Heart left ventricle (tissue), 13 donors: Measurements from ENCODE around the gene OPRL1.

ENCODE experiments used
- CTCF ChIP-seq, 12 donors: fragments of 200-600 bp; sonication (generic) in 4 of 12; IDR thresholded peaks; one replicate each; pipeline versions ENCODE4 v1.5.0 to v1.8.0; 2018 to 2022; ENCODE audit warnings: antibody characterized with exemption in 12 of 12, mild to moderate bottlenecking in 5 of 12
- POLR2A ChIP-seq, 2 donors: fragments of 450-650 bp; IDR thresholded peaks; one replicate each; pipeline ENCODE4 v1.6.1; 2017; ENCODE audit warnings: antibody characterized with exemption in 2 of 2, mild to moderate bottlenecking in 2 of 2, moderate library complexity in 2 of 2
- donor health status: ischemic (EF 13 %, LVEDD 7.1; RV severe dilation, severe dysfunction).
- donor health status: DM: no; HTN: yes; CAD: no.
- donor health status: DM: no; HTN: no; CAD: no.
- donor health status: ischemic (EF 25% LVEDD 6.9; RV normal size, moderate dysfunction).
- donor health status: ischemic (EF 25% LVEDD 5.7; RV mildly dilated, moderate dysfunction).
- donor health status: ischemic (EF 35%, LVEDD 5.7; RV mildly dilated, moderate dysfunction).
- donor health status: nonischemic (EF 11% LVEDD 7.7; RV severe dilation, severe dysfunction).
- donor health status: DM: yes; HTN: yes; CAD: no.
- donor health status: PGD.
- donor health status: ischemic (EF 29% LVEDD 5.4; RV normal size, mild dysfunction).
- donor health status: nonischemic (EF 23%, LVEDD 6.1; RV moderate dilation, normal function).

DNA sequence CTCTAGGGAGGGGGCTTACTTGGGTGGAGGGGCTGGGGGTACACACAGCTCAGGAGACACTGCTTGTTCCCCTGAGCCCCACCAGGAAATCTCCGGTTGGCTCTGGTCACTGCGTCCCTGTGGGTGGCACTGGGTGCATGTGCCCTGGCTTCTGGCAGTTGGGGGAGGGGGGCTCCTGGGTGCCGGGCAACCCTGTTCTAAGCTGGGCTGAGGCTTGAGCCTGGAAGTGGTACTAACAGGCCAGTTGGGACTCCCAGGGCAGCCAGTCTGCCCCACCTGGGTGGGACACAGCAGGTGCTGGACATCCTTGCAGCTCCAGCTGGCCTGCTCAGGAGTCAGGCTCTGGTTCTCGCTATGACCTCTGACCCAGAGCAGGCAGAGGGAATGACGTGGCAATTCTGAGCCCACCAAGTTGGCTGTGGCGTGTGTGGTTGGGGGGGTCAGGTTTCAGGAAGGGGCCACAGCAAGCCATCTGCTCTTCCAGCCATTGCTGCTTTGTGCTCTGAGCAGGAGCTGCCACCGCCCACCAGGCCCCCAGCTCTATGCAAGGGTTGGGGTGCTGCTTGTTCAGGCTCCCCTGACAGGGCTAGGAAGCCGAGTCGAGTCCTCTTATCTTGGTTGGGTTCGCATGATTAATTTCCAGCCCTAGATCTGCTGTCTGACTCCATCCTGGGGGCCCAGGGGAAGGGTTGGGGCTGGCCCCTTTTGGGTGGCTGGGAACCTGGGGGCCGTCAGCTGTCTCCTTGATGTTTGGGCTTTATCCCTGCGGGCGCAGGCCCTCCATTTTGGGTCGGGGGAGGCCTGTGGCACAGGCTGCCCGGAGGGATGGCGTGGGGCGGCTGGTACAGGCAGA lies 43.3 kb upstream of the OPRL1 start:
- TF ChIP-seq CTCF (IDR thresholded peaks at IDR 0.05) (no peak), POLR2A (IDR thresholded peaks at IDR 0.05) (no peak)
